Measurements from ENCODE around the gene IAH1.

IAH1 gene

DNA sequence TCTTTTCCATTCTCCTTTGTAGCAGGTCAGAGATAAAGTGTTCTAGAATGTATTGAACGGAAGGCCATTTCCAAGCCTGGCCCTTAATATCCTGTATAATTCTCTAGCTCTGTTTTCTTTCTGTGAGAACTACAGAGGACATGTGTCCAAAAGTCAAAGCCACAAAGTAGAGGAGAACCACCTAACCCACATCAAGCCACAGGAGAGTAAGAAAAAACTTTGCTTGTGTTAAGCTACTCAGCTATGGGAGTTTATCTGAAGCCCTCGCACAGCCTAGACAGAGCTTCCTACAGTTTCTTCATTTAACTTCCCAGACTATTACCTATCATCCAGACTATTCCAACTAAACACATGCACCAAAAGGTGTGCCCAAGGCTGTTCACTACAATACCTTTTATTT is 59.3 kb downstream of the IAH1 start:
- no peak for ATAC-seq

DNA sequence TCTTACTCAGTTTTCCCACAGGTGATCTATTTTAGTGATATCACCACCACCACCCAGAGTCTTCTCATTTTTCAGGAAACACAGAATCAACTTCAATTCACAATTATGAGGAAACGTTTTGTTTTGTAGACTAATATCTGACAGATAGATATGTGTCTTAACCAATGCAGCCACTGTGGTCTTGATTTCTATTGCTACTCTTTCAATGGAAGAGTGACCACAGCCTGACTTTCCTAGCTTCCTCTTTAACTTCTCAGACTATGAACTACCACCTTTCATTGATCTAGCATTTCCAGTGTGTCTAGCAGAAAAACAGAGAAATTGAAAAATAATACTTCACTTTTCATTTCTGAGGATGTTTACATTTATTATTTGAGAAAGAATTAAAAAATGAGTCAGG is 60.8 kb downstream of the IAH1 start:
- H3K27me3 Mint-ChIP-seq: no peaks in the 10 kb centered on the region
- ATAC-seq: peak; percentile 78
- H3K27ac Mint-ChIP-seq: peak overlapping the region; percentile 50
- peaks cover 18% of the 10 kb centered on the region for H3K36me3 Mint-ChIP-seq
- H3K9me3 Mint-ChIP-seq: no peaks in the 10 kb centered on the region
- H3K4me1 Mint-ChIP-seq: peaks cover 46% of the 10 kb centered on the region
- H3K4me3 Mint-ChIP-seq: no peak overlapping the region

More for the DNA sequence above, 59.3 kb downstream of the IAH1 start:
- Mint-ChIP-seq H3K27me3 (no peaks in the 10 kb centered on the region), H3K27ac (no peak overlapping the region), H3K4me3 (no peak overlapping the region), H3K9me3 (no peaks in the 10 kb centered on the region), H3K4me1 (peaks cover 32% of the 10 kb centered on the region), H3K36me3 (peaks cover 29% of the 10 kb centered on the region)

DNA sequence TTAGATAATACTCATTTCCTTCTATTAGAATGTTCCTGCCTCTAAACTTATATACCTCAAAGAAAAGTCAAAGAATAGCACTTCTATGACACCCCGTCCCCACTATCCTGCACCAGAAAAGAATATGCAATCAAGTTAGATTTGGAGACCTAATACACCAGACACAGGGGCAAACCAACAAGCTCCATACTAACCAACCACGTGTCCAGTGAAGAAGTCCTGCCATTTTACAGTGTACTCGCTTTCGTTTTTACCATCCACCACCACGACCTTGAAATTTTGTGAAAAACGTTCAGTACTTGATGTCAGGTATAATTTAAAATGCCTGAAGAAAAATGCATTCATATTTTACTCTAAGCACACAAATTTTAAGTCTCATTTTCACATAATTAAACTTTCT is 62.2 kb downstream of the IAH1 start:
- no peak overlapping the region for H3K27ac Mint-ChIP-seq
- peaks cover 58% of the 10 kb centered on the region for H3K4me1 Mint-ChIP-seq

DNA sequence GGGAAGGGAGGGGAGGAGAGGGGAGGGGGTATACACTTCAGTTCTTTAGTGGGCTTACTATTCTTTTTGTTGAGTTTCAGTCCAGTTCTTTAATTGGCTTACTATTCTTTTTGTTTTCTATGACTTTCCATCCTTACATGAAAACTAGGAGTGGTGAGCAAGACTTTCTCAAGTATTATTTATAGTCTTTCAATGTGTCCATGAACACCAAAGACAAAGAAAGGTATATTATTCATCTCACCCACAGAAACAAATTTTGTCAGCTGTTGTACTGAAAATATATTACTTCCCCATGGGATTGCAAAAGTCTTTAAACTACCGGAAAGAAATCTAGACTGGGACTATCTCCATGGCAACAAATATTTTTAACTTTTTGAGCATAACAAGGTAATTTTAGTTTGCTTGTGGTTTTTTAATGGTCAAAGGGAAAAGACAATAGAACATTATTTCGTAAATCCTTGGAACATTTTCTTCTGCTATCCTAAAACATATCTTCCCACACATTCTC is 63.7 kb downstream of the IAH1 start:
- Mint-ChIP-seq H3K27ac (peak overlapping the region; percentile 77), H3K27me3 (no peaks in the 10 kb centered on the region), H3K4me3 (no peak overlapping the region), H3K36me3 (peaks cover 13% of the 10 kb centered on the region), H3K4me1 (peaks cover 63% of the 10 kb centered on the region), H3K9me3 (no peaks in the 10 kb centered on the region)
- no peak for ATAC-seq

More for the DNA sequence above, 62.2 kb downstream of the IAH1 start:
- Mint-ChIP-seq H3K27me3 (no peaks in the 10 kb centered on the region), H3K4me3 (no peak overlapping the region), H3K9me3 (no peaks in the 10 kb centered on the region), H3K36me3 (peaks cover 18% of the 10 kb centered on the region)
- no peak for ATAC-seq
